ENCODE data around the gene KCNH2. TPM values are rescaled to one million over a fixed set of nuclear protein-coding genes. Genes with fewer than 3 reads are reported as not detected.
"Not testable (repeated sequence)": the region's sequence is repeated elsewhere in the genome, so short reads cannot be mapped to it uniquely, and the experiment has no call there.

KCNH2 gene
- polyA plus RNA-seq (2012; ENCODE audit: missing spikeins): 0.11 TPM

DNA sequence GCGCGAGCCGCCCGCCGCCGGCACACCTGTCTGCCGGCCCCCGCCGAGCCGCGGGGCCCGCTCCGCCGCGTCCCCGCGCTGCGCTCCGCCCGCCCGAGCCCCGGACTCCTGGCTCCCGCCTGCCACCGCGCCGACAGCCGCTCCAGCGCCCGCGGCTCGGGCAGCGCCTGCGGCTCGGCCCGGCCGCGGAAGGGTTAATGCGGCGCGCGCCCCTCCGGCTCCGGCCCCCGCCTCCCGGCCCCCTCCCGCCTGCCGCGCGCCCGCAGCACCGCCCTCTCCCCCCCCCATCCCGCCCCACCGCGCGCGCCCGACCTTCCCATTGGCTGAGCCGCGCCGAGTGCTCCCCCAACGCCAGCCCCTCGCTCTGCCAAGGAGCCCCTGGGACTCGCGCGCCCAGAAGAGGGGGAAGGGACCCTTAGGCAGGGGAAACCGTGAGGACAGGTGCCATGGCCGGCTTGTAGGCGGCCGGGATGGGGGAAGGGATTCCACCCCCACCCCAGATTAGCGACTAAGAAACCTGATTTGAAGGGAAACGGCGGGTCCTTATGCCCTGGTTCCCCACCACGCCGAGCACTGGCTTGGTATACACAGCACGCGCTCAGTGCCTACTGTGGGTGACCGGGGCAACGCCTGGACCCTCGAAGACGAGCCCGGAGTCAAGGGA, at the start of gene KCNH2:
TSS of gene KCNH2 (minus strand) at position 196 of the 664 bp plus-strand sequence. CDS start 408 bp downstream, outside the sequence.
- no peak for TF ChIP-seq TAF1 (IDR thresholded peaks at IDR 0.05; ENCODE audit: borderline replicate concordance, low read depth, low read length)
- no peak for TF ChIP-seq POLR2A (IDR thresholded peaks at IDR 0.05; ENCODE audit: low read depth, low read length)
- no peak for TF ChIP-seq POLR2AphosphoS5 (IDR thresholded peaks at IDR 0.05; ENCODE audit: low read depth, low read length)
- DNase-seq (ENCODE audit: insufficient read length): no peak
- FAIRE-seq: no peak

DNA sequence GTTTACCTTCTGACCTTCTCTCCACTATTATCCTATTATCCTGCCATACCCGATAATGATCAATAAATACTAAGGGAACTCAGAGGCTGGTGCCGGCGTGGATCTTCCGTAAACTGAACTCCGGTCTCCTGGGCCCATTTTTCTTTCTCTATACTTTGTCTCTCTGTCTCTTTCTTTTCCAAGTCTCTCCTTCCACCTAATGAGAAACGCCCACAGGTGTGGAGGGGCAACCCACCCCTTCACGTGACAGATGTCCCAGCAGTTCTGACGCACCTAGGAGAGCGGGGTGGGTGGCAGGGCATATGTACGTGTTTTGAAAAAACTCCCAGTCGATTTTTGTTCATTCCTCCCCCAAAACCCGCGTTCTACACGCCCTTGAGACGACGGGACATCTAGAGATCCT, 49.6 kb upstream of the KCNH2 start:
- not testable (repeated sequence) for FAIRE-seq

GRCh38 chr7:151026771-151027727, 48.9 kb upstream of the KCNH2 start:
- FAIRE-seq; DNase-seq (ENCODE audit: insufficient read length): not testable (repeated sequence)

More for the DNA sequence above, 49.6 kb upstream of the KCNH2 start:
- not testable (repeated sequence) for DNase-seq (ENCODE audit: insufficient read length)

GRCh38 chr7:151025924-151026671, 48.0 kb upstream of the KCNH2 start:
- no peak for FAIRE-seq
- TF ChIP-seq POLR2AphosphoS5 (IDR thresholded peaks at IDR 0.05; ENCODE audit: low read depth, low read length) (no peak), POLR2A (IDR thresholded peaks at IDR 0.05; ENCODE audit: low read depth, low read length) (no peak), TAF1 (IDR thresholded peaks at IDR 0.05; ENCODE audit: borderline replicate concordance, low read depth, low read length) (no peak)
- DNase-seq (ENCODE audit: insufficient read length): no peak

GRCh38 chr7:151024435-151025056, 46.4 kb upstream of the KCNH2 start, which contains the start of gene ATG9B:
TSS of gene ATG9B (minus strand) at chr7:151024494. CDS start at chr7:151024423, 71 bp downstream.
- TF ChIP-seq POLR2AphosphoS5 (IDR thresholded peaks at IDR 0.05; ENCODE audit: low read depth, low read length): no peak
- TF ChIP-seq POLR2A (IDR thresholded peaks at IDR 0.05; ENCODE audit: low read depth, low read length): no peak
- DNase-seq (ENCODE audit: insufficient read length): no peak
- no peak for FAIRE-seq

DNA sequence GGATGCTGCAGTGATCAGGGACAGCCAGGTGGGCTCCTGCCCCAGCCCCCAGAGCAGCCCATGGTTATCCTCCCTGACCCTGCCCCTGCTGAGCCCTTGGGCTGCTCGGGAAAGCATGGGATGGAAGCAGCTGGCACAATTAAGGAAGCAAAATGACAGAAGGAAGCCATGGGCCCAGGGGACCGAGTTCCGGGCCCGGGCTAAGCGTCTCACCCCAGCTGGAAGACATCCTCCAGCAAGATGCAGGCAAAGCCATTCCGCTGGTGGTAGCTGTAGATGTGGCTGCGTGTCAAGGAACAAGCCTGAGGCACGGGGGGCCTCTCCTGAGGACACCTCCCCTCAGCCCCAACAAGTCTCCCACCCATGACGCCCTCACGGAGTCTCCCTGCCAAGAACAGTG, 45.1 kb upstream of the KCNH2 start:
- DNase-seq (ENCODE audit: insufficient read length) (no peak), FAIRE-seq (no peak)
- TF ChIP-seq POLR2AphosphoS5 (IDR thresholded peaks at IDR 0.05; ENCODE audit: low read depth, low read length) (no peak), TAF1 (IDR thresholded peaks at IDR 0.05; ENCODE audit: borderline replicate concordance, low read depth, low read length) (no peak), POLR2A (IDR thresholded peaks at IDR 0.05; ENCODE audit: low read depth, low read length) (no peak)

GRCh38 chr7:151020231-151020630, 42.1 kb upstream of the KCNH2 start:
- no peak for TF ChIP-seq POLR2AphosphoS5 (IDR thresholded peaks at IDR 0.05; ENCODE audit: low read depth, low read length)
- TF ChIP-seq POLR2A (IDR thresholded peaks at IDR 0.05; ENCODE audit: low read depth, low read length): no peak
- no peak for TF ChIP-seq TAF1 (IDR thresholded peaks at IDR 0.05; ENCODE audit: borderline replicate concordance, low read depth, low read length)
- FAIRE-seq (no peak), DNase-seq (ENCODE audit: insufficient read length) (no peak)

DNA sequence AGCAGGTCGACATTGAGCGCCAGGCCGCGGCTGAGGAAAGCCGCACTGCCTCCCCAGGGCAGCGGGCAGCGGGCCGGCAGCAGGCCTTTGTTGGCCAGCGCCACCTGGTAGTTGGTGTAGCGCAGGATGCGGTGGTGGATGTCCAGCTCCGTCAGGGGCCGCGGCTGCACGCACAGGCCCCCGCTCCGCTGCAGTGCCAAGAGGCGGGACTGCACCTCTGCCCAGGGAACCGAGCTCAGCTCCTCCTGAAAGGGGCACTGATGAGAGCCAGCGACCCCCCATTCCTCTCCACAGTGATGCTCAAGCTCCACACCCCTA, 41.0 kb upstream of the KCNH2 start:
- FAIRE-seq: no peak
- TF ChIP-seq TAF1 (IDR thresholded peaks at IDR 0.05; ENCODE audit: borderline replicate concordance, low read depth, low read length) (no peak), POLR2AphosphoS5 (IDR thresholded peaks at IDR 0.05; ENCODE audit: low read depth, low read length) (no peak), POLR2A (IDR thresholded peaks at IDR 0.05; ENCODE audit: low read depth, low read length) (no peak)
- no peak for DNase-seq (ENCODE audit: insufficient read length)

- TF ChIP-seq TAF1 (IDR thresholded peaks at IDR 0.05; ENCODE audit: borderline replicate concordance, low read depth, low read length): no peak
- TF ChIP-seq POLR2A (IDR thresholded peaks at IDR 0.05; ENCODE audit: low read depth, low read length): no peak
- no peak for TF ChIP-seq POLR2AphosphoS5 (IDR thresholded peaks at IDR 0.05; ENCODE audit: low read depth, low read length)
- FAIRE-seq (no peak), DNase-seq (ENCODE audit: insufficient read length) (no peak)
These were observed 40.5 kb upstream of the KCNH2 start for GRCh38 chr7:151018421-151019129.

- peak; percentile 76 for DNase-seq (ENCODE audit: insufficient read length)
- peak; percentile 78 for FAIRE-seq
- TF ChIP-seq POLR2A (IDR thresholded peaks at IDR 0.05; ENCODE audit: low read depth, low read length): no peak
- TF ChIP-seq TAF1 (IDR thresholded peaks at IDR 0.05; ENCODE audit: borderline replicate concordance, low read depth, low read length): no peak
These were observed 39.9 kb upstream of the KCNH2 start for GRCh38 chr7:151017953-151018420.

Measured in GM12892 (cell line).